Measurements from ENCODE around the gene C16orf90.

Gene C16orf90

GRCh38 chr16:3457434-3458252 is 37.6 kb downstream of the C16orf90 start:
- peak; percentile 45 for TF ChIP-seq CTCF (conservative IDR thresholded peaks at IDR 0.05; ENCODE audit: low read depth, low read length)
- no peak for DNase-seq (ENCODE audit: low read depth)
- peak overlapping the region; percentile 87 for H3K4me3 ChIP-seq (ENCODE audit: low read length)

GRCh38 chr16:3454631-3455147 is 40.6 kb downstream of the C16orf90 start:
- no peak overlapping the region for H3K4me3 ChIP-seq (ENCODE audit: low read length)
- DNase-seq (ENCODE audit: low read depth) = no peak
- no peak for TF ChIP-seq CTCF (conservative IDR thresholded peaks at IDR 0.05; ENCODE audit: low read depth, low read length)

- no peak for TF ChIP-seq CTCF (conservative IDR thresholded peaks at IDR 0.05; ENCODE audit: low read depth, low read length)
- no peak overlapping the region for H3K4me3 ChIP-seq (ENCODE audit: low read length)
- DNase-seq (ENCODE audit: low read depth) = no peak
Observed at GRCh38 chr16:3454093-3454492, 41.2 kb downstream of the C16orf90 start.

- no peak for DNase-seq (ENCODE audit: low read depth)
- peak overlapping the region; percentile 84 for H3K4me3 ChIP-seq (ENCODE audit: low read length)
- no peak for TF ChIP-seq CTCF (conservative IDR thresholded peaks at IDR 0.05; ENCODE audit: low read depth, low read length)
Observed at GRCh38 chr16:3444032-3444388, 51.3 kb downstream of the C16orf90 start.
